MV-4-11 (cell line): ENCODE results near the gene MCC.

Experiments
- DNase-seq: peaks from one replicate; lab custom pipeline; 2025; lab: John Stamatoyannopoulos, UW

Gene MCC

GRCh38 chr5:113031104-113031503 is 457.1 kb downstream of the MCC start:
- DNase-seq, result no peak

GRCh38 chr5:113029614-113030013 is 458.6 kb downstream of the MCC start:
- DNase-seq, result no peak

GRCh38 chr5:113027431-113027830 is 460.8 kb downstream of the MCC start:
- DNase-seq, result no peak

- no peak for DNase-seq
Observed at GRCh38 chr5:113027015-113027414, 461.2 kb downstream of the MCC start.

- DNase-seq, result no peak
Observed at GRCh38 chr5:113026211-113026610, 462.0 kb downstream of the MCC start.

GRCh38 chr5:113025596-113025995 is 462.7 kb downstream of the MCC start:
- no peak for DNase-seq

GRCh38 chr5:113024076-113024697 is 464.1 kb downstream of the MCC start:
- no peak for DNase-seq

GRCh38 chr5:113022661-113023060 is 465.6 kb downstream of the MCC start:
- no peak for DNase-seq

- DNase-seq, result no peak
Observed at GRCh38 chr5:113020461-113021273, 467.6 kb downstream of the MCC start.

- no peak for DNase-seq
Observed at GRCh38 chr5:113017881-113018635, 470.2 kb downstream of the MCC start.

- peak; percentile 20 for DNase-seq
Observed at GRCh38 chr5:113005454-113005853, 482.8 kb downstream of the MCC start.

- DNase-seq, result no peak
Observed at GRCh38 chr5:113003763-113004162, 484.5 kb downstream of the MCC start.

GRCh38 chr5:113002423-113002822 is 485.8 kb downstream of the MCC start:
- DNase-seq, result no peak

GRCh38 chr5:113000466-113000865 is 487.8 kb downstream of the MCC start:
- no peak for DNase-seq

GRCh38 chr5:112998296-112998695 is 490.0 kb downstream of the MCC start:
- no peak for DNase-seq

GRCh38 chr5:112996830-112997374 is 491.4 kb downstream of the MCC start:
- no peak for DNase-seq

- peak; percentile 31 for DNase-seq
Observed at GRCh38 chr5:112995764-112996618, 492.3 kb downstream of the MCC start.

GRCh38 chr5:112986224-112986623 is 502.0 kb downstream of the MCC start:
- no peak for DNase-seq

- no peak for DNase-seq
Observed at GRCh38 chr5:112983363-112983762, 504.9 kb downstream of the MCC start.

GRCh38 chr5:112979723-112980122 is 508.5 kb downstream of the MCC start:
- DNase-seq, result no peak

- no peak for DNase-seq
Observed at GRCh38 chr5:112978836-112979235, 509.4 kb downstream of the MCC start.

- DNase-seq, result no peak
Observed at GRCh38 chr5:112977440-112977861, 510.8 kb downstream of the MCC start.
